H1 (cell line): ENCODE data around the gene PGBD5. TPM values are rescaled to one million over a fixed set of nuclear protein-coding genes. Genes with fewer than 3 reads are reported as not detected.

ENCODE experiments used
- CHD2 ChIP-seq: IDR thresholded peaks from 2 replicates; pipeline ENCODE4 v1.6.1; 2012; ENCODE audit warnings: low read length, improper control_type of control experiment
- NANOG ChIP-seq: IDR thresholded peaks from 2 replicates; pipeline ENCODE4 v1.6.1; 2011; ENCODE audit warnings: low read length, low read depth, mild to moderate bottlenecking, inconsistent platforms; ENCODE audit not compliant: insufficient read depth, poor library complexity, severe bottlenecking
- RFX5 ChIP-seq: IDR thresholded peaks from 2 replicates; pipeline ENCODE4 v1.6.1; 2011; ENCODE audit warnings: low read depth, low read length, improper control_type of control experiment, borderline replicate concordance
- SUZ12 ChIP-seq: fragments of 200-600 bp; sonication (generic); IDR thresholded peaks from 2 replicates; pipeline ENCODE4 v1.6.1; 2012; ENCODE audit warnings: mild to moderate bottlenecking, inconsistent platforms, low read length, moderate library complexity, mixed read lengths
- TAF1 ChIP-seq: IDR thresholded peaks from 2 replicates; pipeline ENCODE4 v1.6.1; 2011; ENCODE audit warnings: mild to moderate bottlenecking, low read depth, low read length
- YY1 ChIP-seq: IDR thresholded peaks from 2 replicates; pipeline ENCODE4 v1.6.1; 2011; ENCODE audit warnings: low read depth, mild to moderate bottlenecking, low read length
- polyA plus RNA-seq, 7 experiments: library from polyadenylated mRNA; depleted of rRNA in 3 of 7; stranded (reverse) in 5 of 7; unstranded in 2 of 7; fragments of >200 nt in 5 of 7; fragments of 200-250 nt in 2 of 7; gene quantifications; 1 replicate in 5 of 7; 2 replicates in 1 of 7; 4 replicates in 1 of 7; pipeline versions ENCODE4 v1.2.1 to v1.2.3, GENCODE V29; 2011 to 2013; ENCODE audit warnings: missing spikeins in 2 of 7, mixed read lengths in 2 of 7
- total RNA-seq: library from RNA; stranded (reverse); fragmentation: NEBNext Ultra II Directional; extraction: Animal tissue kit (Norgen Biotek cat#: 25700); gene quantifications from 2 replicates; pipeline ENCODE4 v1.2.1, GENCODE V29; 2021

The PGBD5 gene
- total and polyA plus RNA-seq, 2 of the 8 experiments (the other 6 are each of a cell fraction or from before 2014, with no cell fraction given): 16.3 to 18.4 TPM

GRCh38 chr1:230322967-230323547 is 103.1 kb downstream of the PGBD5 start (continued):
- TF ChIP-seq NANOG (no peak), YY1 (no peak), RFX5 (no peak), SUZ12 (no peak), TAF1 (no peak), CHD2 (no peak)
